GM12864 (cell line): ENCODE data around the gene MCM3AP.
"Not testable (repeated sequence)": the region's sequence is repeated elsewhere in the genome, so short reads cannot be mapped to it uniquely, and the experiment has no call there.

Experiments used
- DNase-seq: peaks from one replicate; pipeline ENCODE4 v3.0.0-alpha.2; 2011; ENCODE audit warnings: low read depth
- H3K4me3 ChIP-seq: 2 replicates; pipeline ENCODE4 v1.5.1; 2011; ENCODE audit warnings: mild to moderate bottlenecking, low read depth, low read length, control low read depth
- CTCF ChIP-seq: IDR thresholded peaks from 2 replicates; pipeline ENCODE4 v1.5.1; 2011; ENCODE audit warnings: low read depth, mild to moderate bottlenecking, moderate library complexity, low read length, control low read depth, inconsistent platforms; ENCODE audit errors: missing control alignments

The MCM3AP gene

GRCh38 chr21:46311568-46311967 lies 26.2 kb upstream of the MCM3AP start:
- no peak overlapping the region for H3K4me3 ChIP-seq
- DNase-seq = no peak
- TF ChIP-seq CTCF = no peak

GRCh38 chr21:46310260-46310659 lies 24.8 kb upstream of the MCM3AP start:
- DNase-seq, H3K4me3 ChIP-seq: not testable (repeated sequence)

- no peak overlapping the region for H3K4me3 ChIP-seq
- DNase-seq = no peak
- TF ChIP-seq CTCF = no peak
Observed at GRCh38 chr21:46308431-46308830, 23.0 kb upstream of the MCM3AP start.

GRCh38 chr21:46307625-46308024 lies 22.2 kb upstream of the MCM3AP start:
- no peak for TF ChIP-seq CTCF
- DNase-seq = no peak
- H3K4me3 ChIP-seq = no peak overlapping the region

- no peak overlapping the region for H3K4me3 ChIP-seq
- no peak for DNase-seq
- TF ChIP-seq CTCF = no peak
Observed at GRCh38 chr21:46304955-46305354, 19.5 kb upstream of the MCM3AP start.

GRCh38 chr21:46304437-46304836 lies 19.0 kb upstream of the MCM3AP start:
- no peak for DNase-seq
- no peak for TF ChIP-seq CTCF
- H3K4me3 ChIP-seq = no peak overlapping the region

- no peak for TF ChIP-seq CTCF
- DNase-seq = no peak
- H3K4me3 ChIP-seq = no peak overlapping the region
Observed at GRCh38 chr21:46301759-46302158, 16.3 kb upstream of the MCM3AP start.

- no peak for TF ChIP-seq CTCF
- DNase-seq = no peak
- no peak overlapping the region for H3K4me3 ChIP-seq
Observed at GRCh38 chr21:46299167-46299566, 13.8 kb upstream of the MCM3AP start.
